GM18511 (cell line): ENCODE measurements around the gene TYW5.
"Not testable (repeated sequence)": the region's sequence is repeated elsewhere in the genome, so short reads cannot be mapped to it uniquely, and the experiment has no call there.

Experiments
- ATAC-seq: cut with Tn5 transposase; IDR thresholded peaks from one replicate; pipeline ENCODE4 v1.9.1; 2021; ENCODE audit warnings: mild to moderate bottlenecking, moderate library complexity; ENCODE audit not compliant: unreplicated experiment

TYW5 gene

GRCh38 chr2:199922856-199923255, 32.4 kb downstream of the TYW5 start:
- no peak for ATAC-seq

GRCh38 chr2:199916980-199917379, 38.3 kb downstream of the TYW5 start:
- no peak for ATAC-seq

GRCh38 chr2:199914372-199914958, 40.8 kb downstream of the TYW5 start:
- no peak for ATAC-seq

GRCh38 chr2:199912553-199913114, 42.7 kb downstream of the TYW5 start:
- not testable (repeated sequence) for ATAC-seq

- ATAC-seq = no peak
These were observed 43.5 kb downstream of the TYW5 start for GRCh38 chr2:199911877-199912161.

- peak; percentile 89 for ATAC-seq
These were observed 44.0 kb downstream of the TYW5 start, which contains the start of gene C2orf69 for GRCh38 chr2:199911052-199911876. TSS of gene C2orf69 (plus strand) at chr2:199911293. CDS start at chr2:199911439, 146 bp downstream.

GRCh38 chr2:199910338-199911051, 44.8 kb downstream of the TYW5 start:
- no peak for ATAC-seq

- no peak for ATAC-seq
These were observed 48.1 kb downstream of the TYW5 start for GRCh38 chr2:199907008-199907714.

- no peak for ATAC-seq
These were observed 52.2 kb downstream of the TYW5 start for GRCh38 chr2:199903111-199903510.

GRCh38 chr2:199902486-199903110, 52.7 kb downstream of the TYW5 start:
- no peak for ATAC-seq

GRCh38 chr2:199901942-199902341, 53.3 kb downstream of the TYW5 start:
- no peak for ATAC-seq

GRCh38 chr2:199896617-199897016, 58.7 kb downstream of the TYW5 start:
- ATAC-seq = no peak

GRCh38 chr2:199895406-199895805, 59.9 kb downstream of the TYW5 start:
- no peak for ATAC-seq

GRCh38 chr2:199883474-199884212, 71.6 kb downstream of the TYW5 start:
- no peak for ATAC-seq

- no peak for ATAC-seq
These were observed 72.6 kb downstream of the TYW5 start for GRCh38 chr2:199882667-199883066.
